Lower lobe of right lung (tissue), 2 donors: ENCODE measurements around the gene CYP26B1. TPM values are rescaled to one million over a fixed set of nuclear protein-coding genes. Genes with fewer than 3 reads are reported as not detected.

Experiments
- ATAC-seq, 2 donors: fragments of 200-7000 bp; cut with Tn5 transposase; one replicate each; pipeline ENCODE4 v1.9.1; 2020 to 2022; ENCODE audit warnings: mild to moderate bottlenecking in 2 of 2, moderate library complexity in 2 of 2
- DNase-seq: peaks from one replicate; pipeline ENCODE4 v3.0.0-alpha.2; 2020
- H3K27ac ChIP-seq: fragments of 200-600 bp; one replicate; pipeline ENCODE4 v1.8.0; 2022
- H3K27me3 ChIP-seq: fragments of 200-600 bp; one replicate; pipeline ENCODE4 v1.8.0; 2022; ENCODE audit warnings: low read depth
- H3K36me3 ChIP-seq: fragments of 200-600 bp; one replicate; pipeline ENCODE4 v1.8.0; 2022; ENCODE audit warnings: mild to moderate bottlenecking
- H3K4me1 ChIP-seq: fragments of 200-600 bp; one replicate; pipeline ENCODE4 v1.8.0; 2022
- H3K4me3 ChIP-seq: fragments of 200-600 bp; one replicate; pipeline ENCODE4 v1.8.0; 2022; ENCODE audit warnings: mild to moderate bottlenecking
- H3K9me3 ChIP-seq: fragments of 200-600 bp; one replicate; pipeline ENCODE4 v1.8.0; 2022
- CTCF ChIP-seq: fragments of 200-600 bp; IDR thresholded peaks from one replicate; pipeline ENCODE4 v1.8.0; 2022; ENCODE audit warnings: antibody characterized with exemption, mild to moderate bottlenecking
- intact Hi-C: fragments of 100-400 bp; cut with DNase I; formaldehyde crosslinking; loops from one replicate; pipeline ENCODE4 v1.11.0; 2022
- total RNA-seq: library from RNA; stranded (reverse); fragmentation: NEBNext Ultra II Directional; extraction: Animal tissue kit (Norgen Biotek cat#: 25700); gene quantifications from one replicate; pipeline ENCODE4 v1.2.1, GENCODE V29; 2021
- donor health status: DM: no; HTN: yes; CAD: no; lungs with severe emphysema.

The CYP26B1 gene
- total RNA-seq, 1 donor from 2014 or later, result 2.5 TPM

- no peak overlapping the region for H3K27ac ChIP-seq
- TF ChIP-seq CTCF, result no peak
- no peaks in the 10 kb centered on the region for H3K9me3 ChIP-seq
- no peak overlapping the region for H3K4me3 ChIP-seq
- H3K4me1 ChIP-seq, result no peaks in the 10 kb centered on the region
- ATAC-seq (no peak), DNase-seq (no peak)
- H3K36me3 ChIP-seq, result no peaks in the 10 kb centered on the region
- H3K27me3 ChIP-seq, result no peaks in the 10 kb centered on the region
- intact Hi-C loops, result no loop called here
These were observed 42.7 kb downstream of the CYP26B1 start for GRCh38 chr2:72104821-72105588.

- no peak for ATAC-seq
- Histone ChIP-seq H3K4me3 (no peak overlapping the region), H3K9me3 (no peaks in the 10 kb centered on the region), H3K36me3 (no peaks in the 10 kb centered on the region), H3K27me3 (no peaks in the 10 kb centered on the region), H3K4me1 (no peaks in the 10 kb centered on the region), H3K27ac (no peak overlapping the region)
- no peak for TF ChIP-seq CTCF
- intact Hi-C loops, result no loop called here
- no peak for DNase-seq
These were observed 44.0 kb downstream of the CYP26B1 start for GRCh38 chr2:72103690-72104089.

- Histone ChIP-seq H3K4me1 (no peaks in the 10 kb centered on the region), H3K27me3 (no peaks in the 10 kb centered on the region), H3K9me3 (no peaks in the 10 kb centered on the region), H3K36me3 (no peaks in the 10 kb centered on the region), H3K4me3 (no peak overlapping the region), H3K27ac (no peak overlapping the region)
- TF ChIP-seq CTCF, result no peak
- ATAC-seq (no peak), DNase-seq (no peak)
- intact Hi-C loops, result no loop called here
These were observed 44.5 kb downstream of the CYP26B1 start for GRCh38 chr2:72103161-72103560.

- no peak for DNase-seq
These were observed 48.7 kb downstream of the CYP26B1 start for GRCh38 chr2:72098935-72099334.

GRCh38 chr2:72097276-72097675, 50.4 kb downstream of the CYP26B1 start:
- H3K27me3 ChIP-seq, result no peaks in the 10 kb centered on the region
- no peaks in the 10 kb centered on the region for H3K4me1 ChIP-seq
- H3K4me3 ChIP-seq, result no peak overlapping the region
- no peaks in the 10 kb centered on the region for H3K36me3 ChIP-seq
- H3K9me3 ChIP-seq, result no peaks in the 10 kb centered on the region
- H3K27ac ChIP-seq, result no peak overlapping the region
- DNase-seq, result no peak
- TF ChIP-seq CTCF, result no peak
- intact Hi-C loops, result no loop called here
- ATAC-seq, result no peak

More at GRCh38 chr2:72098935-72099334, 48.7 kb downstream of the CYP26B1 start:
- Histone ChIP-seq H3K4me3 (no peak overlapping the region), H3K27ac (no peak overlapping the region), H3K27me3 (no peaks in the 10 kb centered on the region), H3K4me1 (no peaks in the 10 kb centered on the region), H3K36me3 (no peaks in the 10 kb centered on the region), H3K9me3 (no peaks in the 10 kb centered on the region)
- intact Hi-C loops, result no loop called here
- no peak for ATAC-seq
- no peak for TF ChIP-seq CTCF
